ENCODE measurements around the gene EMILIN1.
"Not testable (repeated sequence)": the region's sequence is repeated elsewhere in the genome, so short reads cannot be mapped to it uniquely, and the experiment has no call there.

Gene EMILIN1

GRCh38 chr2:27053776-27054175 is 24.6 kb upstream of the EMILIN1 start:
- no peak for DNase-seq (ENCODE audit: low read depth in 2 of 3, low spot score in 2 of 3)

GRCh38 chr2:27054721-27055120 is 23.7 kb upstream of the EMILIN1 start:
- DNase-seq (ENCODE audit: low read depth in 2 of 3, low spot score in 2 of 3) = no peak

- no peak for DNase-seq (ENCODE audit: low read depth in 2 of 3, low spot score in 2 of 3)
Measured at GRCh38 chr2:27057184-27057583, 21.2 kb upstream of the EMILIN1 start.

- DNase-seq (ENCODE audit: low read depth in 2 of 3, low spot score in 2 of 3) = no peak
Measured at GRCh38 chr2:27058210-27058609, 20.2 kb upstream of the EMILIN1 start.

GRCh38 chr2:27059141-27059820 is 19.1 kb upstream of the EMILIN1 start:
- no peak for DNase-seq (ENCODE audit: low read depth in 2 of 3, low spot score in 2 of 3)

- DNase-seq (ENCODE audit: low read depth in 2 of 3, low spot score in 2 of 3) = no peak
Measured at GRCh38 chr2:27060323-27060722, 18.1 kb upstream of the EMILIN1 start.

GRCh38 chr2:27065128-27065527 is 13.3 kb upstream of the EMILIN1 start:
- DNase-seq (ENCODE audit: low read depth in 2 of 3, low spot score in 2 of 3) = no peak

- no peak for DNase-seq (ENCODE audit: low read depth in 2 of 3, low spot score in 2 of 3)
Measured at GRCh38 chr2:27067385-27067784, 11.0 kb upstream of the EMILIN1 start.

GRCh38 chr2:27069436-27069835 is 9.0 kb upstream of the EMILIN1 start:
- no peak for DNase-seq (ENCODE audit: low read depth in 2 of 3, low spot score in 2 of 3)

GRCh38 chr2:27069961-27070618 is 8.3 kb upstream of the EMILIN1 start:
- DNase-seq (ENCODE audit: low read depth in 2 of 3, low spot score in 2 of 3) = no peak

- DNase-seq (ENCODE audit: low read depth in 2 of 3, low spot score in 2 of 3) = no peak
Measured at GRCh38 chr2:27070653-27071276, 7.7 kb upstream of the EMILIN1 start.

- peak; percentile 69 to 91 (median 71) for DNase-seq (ENCODE audit: low read depth in 2 of 3, low spot score in 2 of 3)
Measured at GRCh38 chr2:27071277-27071989, 7.0 kb upstream of the EMILIN1 start, which contains the start of gene OST4. Gene OST4 (minus strand): TSS chr2:27071654.

GRCh38 chr2:27071990-27072830 is 6.2 kb upstream of the EMILIN1 start:
- DNase-seq (ENCODE audit: low read depth in 2 of 3, low spot score in 2 of 3) = no peak

GRCh38 chr2:27072920-27073319 is 5.5 kb upstream of the EMILIN1 start:
- DNase-seq (ENCODE audit: low read depth in 2 of 3, low spot score in 2 of 3) = no peak

- no peak for DNase-seq (ENCODE audit: low read depth in 2 of 3, low spot score in 2 of 3)
Measured at GRCh38 chr2:27073782-27074181, 4.6 kb upstream of the EMILIN1 start.

- DNase-seq (ENCODE audit: low read depth in 2 of 3, low spot score in 2 of 3) = no peak
Measured at GRCh38 chr2:27074738-27075565, 3.5 kb upstream of the EMILIN1 start.

GRCh38 chr2:27075566-27075871 is 2.9 kb upstream of the EMILIN1 start:
- DNase-seq (ENCODE audit: low read depth in 2 of 3, low spot score in 2 of 3) = not testable (repeated sequence)

GRCh38 chr2:27076323-27076722 is 2.1 kb upstream of the EMILIN1 start:
- no peak for DNase-seq (ENCODE audit: low read depth in 2 of 3, low spot score in 2 of 3)

GRCh38 chr2:27077231-27077630 is 1.2 kb upstream of the EMILIN1 start:
- DNase-seq (ENCODE audit: low read depth in 2 of 3, low spot score in 2 of 3) = no peak

Data from activated CD8-positive, alpha-beta memory T cell treated with anti-CD3 and anti-CD28 coated beads for 48 hours (primary cell).